ENCODE results near the gene FRY.

GRCh38 chr13:32147193-32147592 is 115.6 kb downstream of the FRY start:
- TF ChIP-seq CTCF (IDR thresholded peaks at IDR 0.05) (no peak), POLR2A (IDR thresholded peaks at IDR 0.05) (no peak)

Measured in heart left ventricle (tissue), 13 donors.